ENCODE data around the gene BRD8.
"Not testable (repeated sequence)": the region's sequence is repeated elsewhere in the genome, so short reads cannot be mapped to it uniquely, and the experiment has no call there.

Gene BRD8

DNA sequence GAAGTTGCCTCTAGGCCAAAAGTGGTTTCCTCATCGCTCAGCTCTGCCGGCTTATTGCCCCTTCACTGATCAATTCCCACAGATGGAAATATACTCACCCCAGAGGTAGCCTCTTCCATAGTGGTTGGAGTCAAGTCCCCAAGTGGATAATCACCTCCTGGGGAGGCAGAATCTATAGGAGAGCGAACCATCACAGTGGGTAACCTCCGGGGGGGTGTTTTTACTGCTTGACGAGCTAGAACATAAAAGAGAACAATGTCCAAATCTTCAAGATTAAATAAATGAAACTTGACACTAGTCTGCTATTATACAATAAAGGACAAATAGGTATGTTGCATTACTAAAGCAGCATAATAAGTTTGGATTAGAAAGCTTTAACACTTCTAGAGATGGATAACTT lies 9.3 kb downstream of the BRD8 start:
- TF ChIP-seq, protein P1, sequence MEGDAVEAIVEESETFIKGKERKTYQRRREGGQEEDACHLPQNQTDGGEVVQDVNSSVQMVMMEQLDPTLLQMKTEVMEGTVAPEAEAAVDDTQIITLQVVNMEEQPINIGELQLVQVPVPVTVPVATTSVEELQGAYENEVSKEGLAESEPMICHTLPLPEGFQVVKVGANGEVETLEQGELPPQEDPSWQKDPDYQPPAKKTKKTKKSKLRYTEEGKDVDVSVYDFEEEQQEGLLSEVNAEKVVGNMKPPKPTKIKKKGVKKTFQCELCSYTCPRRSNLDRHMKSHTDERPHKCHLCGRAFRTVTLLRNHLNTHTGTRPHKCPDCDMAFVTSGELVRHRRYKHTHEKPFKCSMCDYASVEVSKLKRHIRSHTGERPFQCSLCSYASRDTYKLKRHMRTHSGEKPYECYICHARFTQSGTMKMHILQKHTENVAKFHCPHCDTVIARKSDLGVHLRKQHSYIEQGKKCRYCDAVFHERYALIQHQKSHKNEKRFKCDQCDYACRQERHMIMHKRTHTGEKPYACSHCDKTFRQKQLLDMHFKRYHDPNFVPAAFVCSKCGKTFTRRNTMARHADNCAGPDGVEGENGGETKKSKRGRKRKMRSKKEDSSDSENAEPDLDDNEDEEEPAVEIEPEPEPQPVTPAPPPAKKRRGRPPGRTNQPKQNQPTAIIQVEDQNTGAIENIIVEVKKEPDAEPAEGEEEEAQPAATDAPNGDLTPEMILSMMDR (IDR thresholded peaks at IDR 0.05; ENCODE audit: control insufficient read depth, extremely low read depth, insufficient read depth) = no peak
- H3K4me3 ChIP-seq (ENCODE audit: low read depth, low read length) = no peak overlapping the region
- no peak for DNase-seq (ENCODE audit: low read depth)

DNA sequence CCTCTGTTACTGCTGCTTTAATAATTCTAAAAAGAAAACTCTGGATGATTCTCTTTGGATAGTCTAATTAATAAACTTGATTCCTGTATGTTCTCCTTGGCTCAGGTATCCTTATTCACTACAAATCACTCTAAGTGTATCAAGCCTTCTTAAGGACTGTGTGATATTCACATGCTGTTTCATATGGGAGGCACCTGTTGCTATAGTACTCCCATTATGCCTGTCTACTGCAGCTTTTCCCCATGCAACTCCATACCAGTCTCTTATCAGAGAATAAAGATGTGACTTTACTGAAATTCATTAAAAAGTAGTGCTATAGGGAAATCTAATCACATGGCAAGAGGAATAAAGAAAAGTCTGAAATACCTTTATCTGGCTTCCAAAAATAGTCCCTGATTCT lies 14.7 kb downstream of the BRD8 start:
- DNase-seq (ENCODE audit: low read depth) = no peak
- TF ChIP-seq, protein P1 (IDR thresholded peaks at IDR 0.05; ENCODE audit: control insufficient read depth, extremely low read depth, insufficient read depth) = no peak

DNA sequence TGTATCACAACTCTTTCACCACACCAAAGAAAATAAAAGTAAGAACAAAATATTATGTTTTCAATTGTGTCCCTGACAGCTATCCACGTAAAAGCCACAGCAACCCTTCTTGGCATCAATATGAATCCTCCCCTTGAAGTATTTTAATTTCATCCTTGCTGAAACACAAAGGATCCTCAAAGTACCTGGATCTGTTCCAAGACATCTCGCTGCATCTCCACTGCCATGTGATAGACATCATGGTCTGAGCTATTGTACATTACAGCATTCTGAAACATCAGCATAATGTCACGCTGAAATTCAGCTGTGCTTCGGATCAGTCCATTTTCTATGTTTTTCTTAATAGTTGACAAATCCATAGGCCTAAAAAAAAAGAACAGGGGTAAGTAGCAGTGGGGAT lies 17.7 kb downstream of the BRD8 start:
- no peak overlapping the region for H3K4me3 ChIP-seq (ENCODE audit: low read depth, low read length)
- DNase-seq (ENCODE audit: low read depth) = no peak
- TF ChIP-seq, protein P1 (IDR thresholded peaks at IDR 0.05; ENCODE audit: control insufficient read depth, extremely low read depth, insufficient read depth) = no peak

More for the DNA sequence above, 14.7 kb downstream of the BRD8 start:
- H3K4me3 ChIP-seq (ENCODE audit: low read depth, low read length) = no peak overlapping the region

DNA sequence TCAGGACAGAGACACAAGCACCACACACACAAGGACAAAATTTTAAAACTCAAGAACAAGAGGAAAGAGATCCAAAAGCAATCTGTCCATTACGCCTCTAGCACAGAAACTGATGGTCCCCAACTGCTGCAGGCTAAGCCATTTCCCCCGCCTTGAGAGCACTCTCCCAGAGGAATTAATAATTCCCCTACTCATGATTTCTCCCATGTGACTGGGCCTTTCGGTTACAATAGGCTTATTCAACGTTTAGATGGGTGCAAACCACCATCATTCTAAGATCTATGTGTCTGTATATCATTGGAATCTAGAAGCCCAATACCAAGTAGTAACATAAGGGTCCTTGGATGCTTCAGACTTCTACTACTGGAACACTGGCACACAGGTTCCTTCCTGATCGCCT lies 18.8 kb downstream of the BRD8 start:
- TF ChIP-seq, protein P1 (IDR thresholded peaks at IDR 0.05; ENCODE audit: control insufficient read depth, extremely low read depth, insufficient read depth) = no peak
- no peak for DNase-seq (ENCODE audit: low read depth)
- H3K4me3 ChIP-seq (ENCODE audit: low read depth, low read length) = no peak overlapping the region

DNA sequence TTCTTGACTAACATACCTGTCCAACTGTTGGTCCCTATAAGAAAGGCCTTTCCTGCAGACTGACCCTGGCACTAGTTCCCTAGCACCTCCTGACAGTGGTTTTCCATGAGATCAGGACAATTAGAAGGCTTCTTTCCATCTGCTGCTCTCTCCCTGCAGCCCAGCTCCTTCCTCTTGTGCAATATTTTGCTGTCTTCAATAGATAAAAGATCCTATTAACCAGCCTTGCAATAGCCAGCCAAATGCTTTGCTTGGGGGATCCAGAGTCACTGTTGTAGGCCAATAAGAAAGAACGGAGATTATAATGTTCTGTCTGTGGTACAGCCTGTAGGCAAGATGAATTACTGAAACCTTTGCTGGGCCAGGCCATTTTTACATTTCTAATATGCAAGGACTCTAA lies 20.8 kb downstream of the BRD8 start:
- no peak overlapping the region for H3K4me3 ChIP-seq (ENCODE audit: low read depth, low read length)
- no peak for DNase-seq (ENCODE audit: low read depth)
- TF ChIP-seq, protein P1 (IDR thresholded peaks at IDR 0.05; ENCODE audit: control insufficient read depth, extremely low read depth, insufficient read depth) = no peak

DNA sequence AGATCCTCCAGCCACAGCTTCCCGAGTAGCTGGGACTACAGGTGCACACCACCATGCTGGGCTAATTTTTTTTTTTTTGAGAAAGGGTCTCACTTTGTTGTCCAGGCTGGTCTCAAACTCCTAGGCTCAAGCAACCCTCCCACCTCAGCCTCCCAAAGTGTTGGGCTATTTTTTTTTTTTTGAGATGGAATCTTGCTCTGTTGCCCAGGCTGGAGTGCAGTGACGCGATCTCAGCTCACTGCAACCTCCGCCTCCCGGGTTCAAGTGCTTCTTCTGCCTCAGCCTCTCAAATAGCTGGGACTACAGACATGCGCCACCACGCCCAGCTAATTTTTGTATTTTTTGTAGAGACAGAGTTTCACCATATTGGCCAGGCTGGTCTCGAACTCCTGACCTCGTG lies 22.5 kb downstream of the BRD8 start:
- not testable (repeated sequence) for H3K4me3 ChIP-seq (ENCODE audit: low read depth, low read length); DNase-seq (ENCODE audit: low read depth)

DNA sequence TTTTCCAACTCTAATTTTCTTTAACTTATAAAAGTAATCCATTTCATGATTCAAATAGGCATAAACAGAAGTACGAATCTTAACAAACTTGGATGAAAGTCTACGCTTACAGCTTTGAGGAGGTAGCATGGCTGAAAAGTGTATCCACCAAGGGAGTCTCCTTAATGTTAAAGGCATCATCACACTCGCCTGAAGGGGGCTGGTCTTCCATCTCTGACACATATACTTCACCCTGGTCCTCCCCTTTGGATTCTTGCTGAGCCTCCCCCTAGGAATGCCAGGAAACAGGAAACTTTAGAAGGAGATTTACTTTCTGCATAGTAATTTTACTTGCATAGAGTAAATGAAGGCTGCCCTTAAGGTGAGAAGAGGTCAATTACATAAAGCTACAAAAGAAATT lies 28.9 kb downstream of the BRD8 start:
- TF ChIP-seq, protein P1 (IDR thresholded peaks at IDR 0.05; ENCODE audit: control insufficient read depth, extremely low read depth, insufficient read depth) = no peak
- no peak overlapping the region for H3K4me3 ChIP-seq (ENCODE audit: low read depth, low read length)
- no peak for DNase-seq (ENCODE audit: low read depth)
